Inflammatory macrophage treated with lipopolysaccharide for 4 hours (primary cell): ENCODE data around the gene LINC00632.
A peak's percentile ranks its signal among the peaks of the same experiment; 100 is the strongest.

Source experiments
- DNase-seq: peaks from one replicate; pipeline ENCODE4 v3.0.0-alpha.2; 2020

Gene LINC00632

GRCh38 chrX:140766024-140766611, 56.6 kb downstream of the LINC00632 start:
- peak; percentile 24 for DNase-seq

GRCh38 chrX:140767646-140768045, 58.1 kb downstream of the LINC00632 start:
- DNase-seq: no peak

- DNase-seq: no peak
Observed at GRCh38 chrX:140775211-140775610, 65.7 kb downstream of the LINC00632 start.

GRCh38 chrX:140776320-140776719, 66.8 kb downstream of the LINC00632 start:
- DNase-seq: no peak

GRCh38 chrX:140794642-140795041, 85.1 kb downstream of the LINC00632 start:
- no peak for DNase-seq

- DNase-seq: no peak
Observed at GRCh38 chrX:140799216-140799615, 89.7 kb downstream of the LINC00632 start.

GRCh38 chrX:140804292-140804691, 94.7 kb downstream of the LINC00632 start:
- no peak for DNase-seq

- no peak for DNase-seq
Observed at GRCh38 chrX:140815868-140816267, 106.3 kb downstream of the LINC00632 start.

- DNase-seq: peak; percentile 10
Observed at GRCh38 chrX:140817943-140818342, 108.4 kb downstream of the LINC00632 start.

- DNase-seq: no peak
Observed at GRCh38 chrX:140821280-140821679, 111.7 kb downstream of the LINC00632 start.

- no peak for DNase-seq
Observed at GRCh38 chrX:140822184-140822583, 112.6 kb downstream of the LINC00632 start.

- no peak for DNase-seq
Observed at GRCh38 chrX:140822861-140823260, 113.3 kb downstream of the LINC00632 start.

- no peak for DNase-seq
Observed at GRCh38 chrX:140836874-140837273, 127.3 kb downstream of the LINC00632 start.
